PFSK-1 (cell line): ENCODE results near the gene KDM6B.

ENCODE experiments used
- POLR2AphosphoS5 ChIP-seq: IDR thresholded peaks from 2 replicates; pipeline ENCODE4 v1.6.1; 2012; ENCODE audit warnings: low read depth, mild to moderate bottlenecking, control low read depth, low read length, moderate library complexity
- SIN3A ChIP-seq: IDR thresholded peaks from 2 replicates; pipeline ENCODE4 v1.6.1; 2012; ENCODE audit warnings: mild to moderate bottlenecking, low read length, moderate library complexity, borderline replicate concordance; ENCODE audit not compliant: insufficient read depth
- TAF1 ChIP-seq: IDR thresholded peaks from 2 replicates; pipeline ENCODE4 v1.6.1; 2012; ENCODE audit warnings: low read length, control low read depth, borderline replicate concordance; ENCODE audit not compliant: insufficient read depth
- TF ChIP-seq, protein P1 (sequence below), 2 experiments: IDR thresholded peaks; 2 replicates each; pipeline versions ENCODE4 v1.6.1 to v1.8.0; 2011 to 2012; ENCODE audit warnings: low read depth in 2 of 2, low read length in 2 of 2, control low read depth in 1 of 2, inconsistent platforms in 1 of 2, mild to moderate bottlenecking in 1 of 2, moderate library complexity in 1 of 2; ENCODE audit not compliant: insufficient read depth in 1 of 2

DNA sequence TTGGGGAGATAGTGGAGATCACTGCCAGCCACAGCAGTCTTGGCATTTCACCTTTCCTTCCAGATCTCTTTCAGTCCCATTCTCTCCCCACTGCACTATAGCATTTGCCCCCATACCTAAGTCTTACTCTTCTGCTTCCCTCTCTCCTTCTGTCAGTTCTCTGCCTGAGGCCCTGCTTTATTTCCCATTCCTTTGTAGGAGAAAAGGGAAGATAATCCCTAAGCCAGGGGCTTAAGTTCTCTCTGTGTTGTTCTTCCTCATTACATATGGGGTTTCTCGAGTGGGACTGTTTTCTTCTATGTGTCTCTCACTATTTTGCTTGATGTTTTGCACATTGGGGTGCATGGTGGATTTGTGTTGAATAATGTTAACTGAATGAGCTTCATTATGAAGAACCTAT, 6.4 kb downstream of the KDM6B start:
- TF ChIP-seq, protein P1, sequence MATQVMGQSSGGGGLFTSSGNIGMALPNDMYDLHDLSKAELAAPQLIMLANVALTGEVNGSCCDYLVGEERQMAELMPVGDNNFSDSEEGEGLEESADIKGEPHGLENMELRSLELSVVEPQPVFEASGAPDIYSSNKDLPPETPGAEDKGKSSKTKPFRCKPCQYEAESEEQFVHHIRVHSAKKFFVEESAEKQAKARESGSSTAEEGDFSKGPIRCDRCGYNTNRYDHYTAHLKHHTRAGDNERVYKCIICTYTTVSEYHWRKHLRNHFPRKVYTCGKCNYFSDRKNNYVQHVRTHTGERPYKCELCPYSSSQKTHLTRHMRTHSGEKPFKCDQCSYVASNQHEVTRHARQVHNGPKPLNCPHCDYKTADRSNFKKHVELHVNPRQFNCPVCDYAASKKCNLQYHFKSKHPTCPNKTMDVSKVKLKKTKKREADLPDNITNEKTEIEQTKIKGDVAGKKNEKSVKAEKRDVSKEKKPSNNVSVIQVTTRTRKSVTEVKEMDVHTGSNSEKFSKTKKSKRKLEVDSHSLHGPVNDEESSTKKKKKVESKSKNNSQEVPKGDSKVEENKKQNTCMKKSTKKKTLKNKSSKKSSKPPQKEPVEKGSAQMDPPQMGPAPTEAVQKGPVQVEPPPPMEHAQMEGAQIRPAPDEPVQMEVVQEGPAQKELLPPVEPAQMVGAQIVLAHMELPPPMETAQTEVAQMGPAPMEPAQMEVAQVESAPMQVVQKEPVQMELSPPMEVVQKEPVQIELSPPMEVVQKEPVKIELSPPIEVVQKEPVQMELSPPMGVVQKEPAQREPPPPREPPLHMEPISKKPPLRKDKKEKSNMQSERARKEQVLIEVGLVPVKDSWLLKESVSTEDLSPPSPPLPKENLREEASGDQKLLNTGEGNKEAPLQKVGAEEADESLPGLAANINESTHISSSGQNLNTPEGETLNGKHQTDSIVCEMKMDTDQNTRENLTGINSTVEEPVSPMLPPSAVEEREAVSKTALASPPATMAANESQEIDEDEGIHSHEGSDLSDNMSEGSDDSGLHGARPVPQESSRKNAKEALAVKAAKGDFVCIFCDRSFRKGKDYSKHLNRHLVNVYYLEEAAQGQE (IDR thresholded peaks at IDR 0.05; ENCODE audit: insufficient read depth in 1 of 2, low read depth in 2 of 2, low read length in 2 of 2), result no peak
- TF ChIP-seq SIN3A (no peak), POLR2AphosphoS5 (no peak), TAF1 (no peak)
